Measurements from ENCODE around the gene IGFL3. TPM values are rescaled to one million over a fixed set of nuclear protein-coding genes. Genes with fewer than 3 reads are reported as not detected.
"Not testable (repeated sequence)": the region's sequence is repeated elsewhere in the genome, so short reads cannot be mapped to it uniquely, and the experiment has no call there.

Gene IGFL3
- total RNA-seq (not detected), polyA plus RNA-seq (not detected)

GRCh38 chr19:46124638-46125115 lies at the start of gene IGFL3:
Gene IGFL3 (minus strand): TSS chr19:46124688. CDS start chr19:46124649, 39 bp downstream.
- Histone ChIP-seq H3K4me1 (ENCODE audit: insufficient read depth, low read length) (no peaks in the 10 kb centered on the region), H3K27me3 (ENCODE audit: insufficient read depth, low read length, poor library complexity, severe bottlenecking) (peaks cover 10% of the 10 kb centered on the region), H3K4me3 (ENCODE audit: low read length) (no peak within 1 kb of the TSS), H3K36me3 (ENCODE audit: insufficient read depth, low read length) (no peaks in the 10 kb centered on the region), H3K27ac (ENCODE audit: low read depth, low read length) (no peak within 1 kb of the TSS), H3K9me3 (ENCODE audit: low read length) (no peaks in the 10 kb centered on the region)
- POLR2A ChIA-PET, result no interaction called here
- peaks cover 9 to 70% of the 10 kb centered on the region in 2 donors for H3K27me3 Mint-ChIP-seq
- H3K36me3 Mint-ChIP-seq, result no peaks in the 10 kb centered on the region
- no peaks in the 10 kb centered on the region for H3K4me1 Mint-ChIP-seq
- H3K9me3 Mint-ChIP-seq, result no peaks in the 10 kb centered on the region
- DNase-seq, result no peak
- CTCF ChIA-PET, result no interaction called here
- H3K4me3 Mint-ChIP-seq, result no peak within 1 kb of the TSS
- H3K27ac Mint-ChIP-seq, result no peak within 1 kb of the TSS

- Histone ChIP-seq H3K36me3 (ENCODE audit: insufficient read depth, low read length) (no peaks in the 10 kb centered on the region), H3K4me3 (ENCODE audit: low read length) (no peak overlapping the region), H3K27me3 (ENCODE audit: insufficient read depth, low read length, poor library complexity, severe bottlenecking) (peaks cover 5% of the 10 kb centered on the region), H3K9me3 (ENCODE audit: low read length) (peaks cover 3% of the 10 kb centered on the region), H3K4me1 (ENCODE audit: insufficient read depth, low read length) (no peaks in the 10 kb centered on the region), H3K27ac (ENCODE audit: low read depth, low read length) (no peak overlapping the region)
- H3K36me3 Mint-ChIP-seq, result peaks cover 0 to 5% (median 0%) of the 10 kb centered on the region in 3 donors
- peaks cover 9 to 75% of the 10 kb centered on the region in 2 donors for H3K27me3 Mint-ChIP-seq
- H3K27ac Mint-ChIP-seq, result peak overlapping the region in 1 of 8 donors; percentile 21
- H3K9me3 Mint-ChIP-seq, result peaks cover 7 to 19% (median 14%) of the 10 kb centered on the region in 5 donors
- H3K4me1 Mint-ChIP-seq, result no peaks in the 10 kb centered on the region
- DNase-seq, result no peak
- no peak overlapping the region for H3K4me3 Mint-ChIP-seq
- POLR2A ChIA-PET, result no interaction called here
- CTCF ChIA-PET, result no interaction called here
Measured at GRCh38 chr19:46173886-46174480, 49.5 kb upstream of the IGFL3 start.

- ChIA-PET POLR2A (no interaction called here), CTCF (no interaction called here)
- Histone ChIP-seq H3K4me3 (ENCODE audit: low read length) (no peak overlapping the region), H3K27ac (ENCODE audit: low read depth, low read length) (no peak overlapping the region), H3K4me1 (ENCODE audit: insufficient read depth, low read length) (no peaks in the 10 kb centered on the region), H3K27me3 (ENCODE audit: insufficient read depth, low read length, poor library complexity, severe bottlenecking) (no peaks in the 10 kb centered on the region), H3K9me3 (ENCODE audit: low read length) (no peaks in the 10 kb centered on the region), H3K36me3 (ENCODE audit: insufficient read depth, low read length) (no peaks in the 10 kb centered on the region)
- H3K4me3 Mint-ChIP-seq, result no peak overlapping the region
- no peak overlapping the region for H3K27ac Mint-ChIP-seq
- H3K4me1 Mint-ChIP-seq, result no peaks in the 10 kb centered on the region
- H3K27me3 Mint-ChIP-seq, result peaks cover 32 to 73% of the 10 kb centered on the region in 2 donors
- H3K9me3 Mint-ChIP-seq, result peaks cover 17 to 28% (median 19%) of the 10 kb centered on the region in 5 donors
- peaks cover 0 to 8% (median 0%) of the 10 kb centered on the region in 3 donors for H3K36me3 Mint-ChIP-seq
- no peak for DNase-seq
Measured at GRCh38 chr19:46162731-46163130, 38.2 kb upstream of the IGFL3 start.

GRCh38 chr19:46161642-46162257 lies 37.3 kb upstream of the IGFL3 start:
- H3K27ac Mint-ChIP-seq; H3K27me3 ChIP-seq (ENCODE audit: insufficient read depth, low read length, poor library complexity, severe bottlenecking); H3K9me3 ChIP-seq (ENCODE audit: low read length); H3K4me3 ChIP-seq (ENCODE audit: low read length); H3K27ac ChIP-seq (ENCODE audit: low read depth, low read length); H3K36me3 ChIP-seq (ENCODE audit: insufficient read depth, low read length); H3K4me1 Mint-ChIP-seq; H3K4me3 Mint-ChIP-seq; H3K36me3 Mint-ChIP-seq; CTCF ChIA-PET; DNase-seq; POLR2A ChIA-PET; H3K4me1 ChIP-seq (ENCODE audit: insufficient read depth, low read length): not testable (repeated sequence)
- Mint-ChIP-seq H3K9me3 (peaks cover 17 to 28% (median 19%) of the 10 kb centered on the region in 5 donors), H3K27me3 (peaks cover 25 to 71% of the 10 kb centered on the region in 2 donors)

GRCh38 chr19:46160233-46160775 lies 35.8 kb upstream of the IGFL3 start:
- Histone ChIP-seq H3K9me3 (ENCODE audit: low read length) (no peaks in the 10 kb centered on the region), H3K27me3 (ENCODE audit: insufficient read depth, low read length, poor library complexity, severe bottlenecking) (no peaks in the 10 kb centered on the region), H3K4me1 (ENCODE audit: insufficient read depth, low read length) (no peaks in the 10 kb centered on the region), H3K36me3 (ENCODE audit: insufficient read depth, low read length) (no peaks in the 10 kb centered on the region), H3K27ac (ENCODE audit: low read depth, low read length) (no peak overlapping the region), H3K4me3 (ENCODE audit: low read length) (no peak overlapping the region)
- ChIA-PET POLR2A (no interaction called here), CTCF (no interaction called here)
- H3K9me3 Mint-ChIP-seq, result peaks cover 17 to 28% (median 19%) of the 10 kb centered on the region in 5 donors
- H3K36me3 Mint-ChIP-seq, result peaks cover 0 to 8% (median 0%) of the 10 kb centered on the region in 3 donors
- no peak overlapping the region for H3K27ac Mint-ChIP-seq
- H3K4me3 Mint-ChIP-seq, result no peak overlapping the region
- DNase-seq, result no peak
- peaks cover 25 to 78% of the 10 kb centered on the region in 2 donors for H3K27me3 Mint-ChIP-seq
- no peaks in the 10 kb centered on the region for H3K4me1 Mint-ChIP-seq

- Histone ChIP-seq H3K4me1 (ENCODE audit: insufficient read depth, low read length) (no peaks in the 10 kb centered on the region), H3K36me3 (ENCODE audit: insufficient read depth, low read length) (no peaks in the 10 kb centered on the region), H3K27me3 (ENCODE audit: insufficient read depth, low read length, poor library complexity, severe bottlenecking) (no peaks in the 10 kb centered on the region), H3K9me3 (ENCODE audit: low read length) (no peaks in the 10 kb centered on the region), H3K27ac (ENCODE audit: low read depth, low read length) (no peak overlapping the region), H3K4me3 (ENCODE audit: low read length) (no peak overlapping the region)
- no peak for DNase-seq
- CTCF ChIA-PET, result no interaction called here
- peaks cover 0 to 8% (median 0%) of the 10 kb centered on the region in 3 donors for H3K36me3 Mint-ChIP-seq
- H3K4me3 Mint-ChIP-seq, result no peak overlapping the region
- no peaks in the 10 kb centered on the region for H3K4me1 Mint-ChIP-seq
- POLR2A ChIA-PET, result no interaction called here
- H3K9me3 Mint-ChIP-seq, result peaks cover 17 to 28% (median 19%) of the 10 kb centered on the region in 5 donors
- H3K27ac Mint-ChIP-seq, result no peak overlapping the region
- H3K27me3 Mint-ChIP-seq, result peaks cover 22 to 73% of the 10 kb centered on the region in 2 donors
Measured at GRCh38 chr19:46159418-46160232, 35.1 kb upstream of the IGFL3 start.

- H3K27me3 Mint-ChIP-seq, result peaks cover 23 to 73% of the 10 kb centered on the region in 2 donors
- POLR2A ChIA-PET, result no interaction called here
Measured at GRCh38 chr19:46155237-46155636, 30.7 kb upstream of the IGFL3 start.

GRCh38 chr19:46150606-46151005 lies 26.1 kb upstream of the IGFL3 start:
- no peak overlapping the region for H3K4me3 ChIP-seq (ENCODE audit: low read length)
- H3K27ac ChIP-seq (ENCODE audit: low read depth, low read length), result no peak overlapping the region
- DNase-seq, result no peak
- no peaks in the 10 kb centered on the region for H3K36me3 ChIP-seq (ENCODE audit: insufficient read depth, low read length)
- no peak overlapping the region for H3K27ac Mint-ChIP-seq
- H3K27me3 Mint-ChIP-seq, result peaks cover 27 to 63% of the 10 kb centered on the region in 2 donors
- CTCF ChIA-PET, result no interaction called here
- no peaks in the 10 kb centered on the region for H3K36me3 Mint-ChIP-seq
- H3K9me3 ChIP-seq (ENCODE audit: low read length), result no peaks in the 10 kb centered on the region
- H3K4me3 Mint-ChIP-seq, result no peak overlapping the region
- H3K4me1 ChIP-seq (ENCODE audit: insufficient read depth, low read length), result no peaks in the 10 kb centered on the region
- H3K9me3 Mint-ChIP-seq, result no peaks in the 10 kb centered on the region
- H3K27me3 ChIP-seq (ENCODE audit: insufficient read depth, low read length, poor library complexity, severe bottlenecking), result peaks cover 4% of the 10 kb centered on the region
- POLR2A ChIA-PET, result no interaction called here
- H3K4me1 Mint-ChIP-seq, result no peaks in the 10 kb centered on the region

More at GRCh38 chr19:46155237-46155636, 30.7 kb upstream of the IGFL3 start:
- no peak overlapping the region for H3K4me3 Mint-ChIP-seq
- no peaks in the 10 kb centered on the region for H3K4me1 Mint-ChIP-seq
- peaks cover 4% of the 10 kb centered on the region for H3K27me3 ChIP-seq (ENCODE audit: insufficient read depth, low read length, poor library complexity, severe bottlenecking)
- H3K36me3 Mint-ChIP-seq, result no peaks in the 10 kb centered on the region
- H3K4me3 ChIP-seq (ENCODE audit: low read length), result no peak overlapping the region
- no peaks in the 10 kb centered on the region for H3K4me1 ChIP-seq (ENCODE audit: insufficient read depth, low read length)
- CTCF ChIA-PET, result no interaction called here
- no peak overlapping the region for H3K27ac ChIP-seq (ENCODE audit: low read depth, low read length)
- no peaks in the 10 kb centered on the region for H3K9me3 ChIP-seq (ENCODE audit: low read length)
- H3K36me3 ChIP-seq (ENCODE audit: insufficient read depth, low read length), result no peaks in the 10 kb centered on the region
- H3K9me3 Mint-ChIP-seq, result peaks cover 0 to 6% (median 0%) of the 10 kb centered on the region in 5 donors
- DNase-seq, result no peak
- no peak overlapping the region for H3K27ac Mint-ChIP-seq

Measured in CD8-positive, alpha-beta memory T cell (primary cell).